Measurements from ENCODE around the gene SPOP.

Gene SPOP

GRCh38 chr17:49582055-49582722, 95.7 kb downstream of the SPOP start:
- no peak overlapping the region for H3K4me3 ChIP-seq (ENCODE audit: low read length)
- TF ChIP-seq CTCF (conservative IDR thresholded peaks at IDR 0.05; ENCODE audit: low read length), result no peak
- no peak for DNase-seq (ENCODE audit: low read depth)

GRCh38 chr17:49581648-49581998, 96.3 kb downstream of the SPOP start:
- DNase-seq (ENCODE audit: low read depth), result no peak
- TF ChIP-seq CTCF (conservative IDR thresholded peaks at IDR 0.05; ENCODE audit: low read length), result no peak
- H3K4me3 ChIP-seq (ENCODE audit: low read length), result no peak overlapping the region

GRCh38 chr17:49580981-49581647, 96.8 kb downstream of the SPOP start:
- no peak overlapping the region for H3K4me3 ChIP-seq (ENCODE audit: low read length)
- DNase-seq (ENCODE audit: low read depth), result no peak
- no peak for TF ChIP-seq CTCF (conservative IDR thresholded peaks at IDR 0.05; ENCODE audit: low read length)

GRCh38 chr17:49580055-49580721, 97.7 kb downstream of the SPOP start:
- no peak for TF ChIP-seq CTCF (conservative IDR thresholded peaks at IDR 0.05; ENCODE audit: low read length)
- H3K4me3 ChIP-seq (ENCODE audit: low read length), result no peak overlapping the region
- DNase-seq (ENCODE audit: low read depth), result no peak

GRCh38 chr17:49579522-49579921, 98.4 kb downstream of the SPOP start:
- no peak overlapping the region for H3K4me3 ChIP-seq (ENCODE audit: low read length)
- no peak for TF ChIP-seq CTCF (conservative IDR thresholded peaks at IDR 0.05; ENCODE audit: low read length)
- DNase-seq (ENCODE audit: low read depth), result no peak

GRCh38 chr17:49578952-49579500, 98.9 kb downstream of the SPOP start:
- no peak for DNase-seq (ENCODE audit: low read depth)
- H3K4me3 ChIP-seq (ENCODE audit: low read length), result no peak overlapping the region
- TF ChIP-seq CTCF (conservative IDR thresholded peaks at IDR 0.05; ENCODE audit: low read length), result no peak

Data from AG10803 (cell line).